ENCODE measurements around the gene HEPACAM2. TPM values are rescaled to one million over a fixed set of nuclear protein-coding genes. Genes with fewer than 3 reads are reported as not detected.

Gene HEPACAM2
- total and polyA plus RNA-seq, 2 donors (not counting 3 experiments of a cell fraction or from before 2014, with no cell fraction given), result not detected

DNA sequence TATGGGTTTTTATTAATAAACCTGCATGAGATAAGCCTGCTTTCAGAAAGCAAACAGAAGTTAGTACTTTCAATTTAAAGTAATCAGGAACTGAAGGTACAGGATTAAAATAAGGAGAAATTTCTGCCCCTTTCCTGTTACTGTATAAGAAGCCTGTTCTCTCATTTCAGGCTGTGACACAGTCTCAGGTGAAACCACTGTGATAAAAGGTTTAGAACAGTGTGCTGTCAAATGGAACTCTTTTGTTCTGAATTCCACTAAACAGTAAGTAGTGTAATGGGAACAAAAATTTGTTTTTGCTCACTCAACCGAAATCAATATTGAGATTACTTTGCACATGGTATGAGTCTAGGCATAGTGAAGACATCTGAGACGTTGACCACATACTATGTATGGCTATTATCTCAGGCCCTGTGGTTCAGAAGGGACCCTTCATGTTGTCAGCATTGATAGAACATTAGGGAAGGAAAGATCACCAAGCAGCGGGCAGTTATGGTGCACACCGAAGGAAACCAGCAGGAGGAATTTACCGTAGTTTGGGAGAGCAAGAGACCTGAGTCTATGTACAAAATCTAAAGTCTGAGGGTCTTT is 14.9 kb downstream of the HEPACAM2 start:
- H4K20me1 ChIP-seq (replicated peaks; ENCODE audit: control insufficient read depth, extremely low read depth, insufficient read depth, low read length), result no peaks in the 10 kb centered on the region
- no peaks in the 10 kb centered on the region for H3K9me1 ChIP-seq (replicated peaks; ENCODE audit: control insufficient read depth, extremely low read depth, insufficient read depth, low read length)
- H3K4me3 ChIP-seq (replicated peaks in 1 of 3; ENCODE audit: insufficient read depth in 1 of 3, low read depth in 1 of 3, low read length in 3 of 3), result no peak overlapping the region
- H3K27me3 ChIP-seq (ENCODE audit: control insufficient read depth in 2 of 2, insufficient read depth in 2 of 2, low read length in 2 of 2), result peaks cover 3 to 34% of the 10 kb centered on the region in 2 experiments
- no peaks in the 10 kb centered on the region for H3K79me2 ChIP-seq (ENCODE audit: control insufficient read depth, insufficient read depth, low read length)
- CTCF ChIA-PET, result no interaction called here
- H3K27ac ChIP-seq (ENCODE audit: insufficient read depth, low read depth, low read length), result no peak overlapping the region
- DNase-seq (ENCODE audit: low read depth, low spot score) (no peak), FAIRE-seq (no peak)
- intact Hi-C loops (cut with micrococcal nuclease), result no loop called here
- no peak overlapping the region for H2AFZ ChIP-seq (ENCODE audit: low read depth, low read length)
- H3K9ac ChIP-seq (replicated peaks; ENCODE audit: extremely low read depth, insufficient read depth, low read length), result no peak overlapping the region
- no peaks in the 10 kb centered on the region for H3K4me1 ChIP-seq (ENCODE audit: control insufficient read depth, extremely low read depth, insufficient read depth, low read length)
- H3K9me3 ChIP-seq (replicated peaks; ENCODE audit: control insufficient read depth, insufficient read depth, low read length), result no peaks in the 10 kb centered on the region
- no peak for TF ChIP-seq POLR2A (IDR thresholded peaks at IDR 0.05; ENCODE audit: low read depth, low read length)
- no peaks in the 10 kb centered on the region for H3K36me3 ChIP-seq (ENCODE audit: control insufficient read depth in 2 of 2, extremely low read depth in 1 of 2, insufficient read depth in 2 of 2, low read length in 2 of 2)
- POLR2A ChIA-PET, result no interaction called here
- dilution Hi-C loops (cut with MboI; ENCODE audit: extremely low pct_ligation_motif_present, low sequenced_read_pairs), result no loop called here
- BruUV-seq (replicated peaks), result no TSS peak
- H3K4me2 ChIP-seq (ENCODE audit: insufficient read depth, low read length), result no peak overlapping the region

DNA sequence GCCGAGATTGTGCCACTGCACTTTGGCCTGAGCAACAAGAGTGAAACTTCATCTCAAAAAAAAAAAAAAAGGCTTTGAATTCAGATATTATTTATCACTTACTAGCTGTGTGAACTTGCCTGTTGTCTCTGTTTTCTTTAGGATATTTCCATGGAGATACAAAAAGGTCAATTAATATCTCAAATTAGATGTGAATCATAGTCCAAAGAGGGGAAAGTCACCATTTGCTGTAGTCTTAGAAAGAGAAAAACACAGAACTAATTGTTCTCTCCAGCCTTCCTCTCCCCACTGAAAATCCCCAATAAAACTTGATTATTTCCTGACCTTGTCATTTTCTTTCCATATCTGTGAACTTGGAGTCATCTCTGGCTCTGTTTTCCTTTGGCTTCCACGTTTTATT is 21.2 kb downstream of the HEPACAM2 start:
- DNase-seq (ENCODE audit: low read depth, low spot score) (no peak), FAIRE-seq (no peak)
- H3K9ac ChIP-seq (replicated peaks; ENCODE audit: extremely low read depth, insufficient read depth, low read length), result no peak overlapping the region
- dilution Hi-C loops (cut with MboI; ENCODE audit: extremely low pct_ligation_motif_present, low sequenced_read_pairs) (no loop called here), intact Hi-C loops (cut with micrococcal nuclease) (no loop called here)
- POLR2A ChIA-PET, result no interaction called here
- CTCF ChIA-PET, result no interaction called here
- no peak overlapping the region for H3K4me2 ChIP-seq (ENCODE audit: insufficient read depth, low read length)
- H3K9me3 ChIP-seq (replicated peaks; ENCODE audit: control insufficient read depth, insufficient read depth, low read length), result no peaks in the 10 kb centered on the region
- H3K27ac ChIP-seq (ENCODE audit: insufficient read depth, low read depth, low read length), result no peak overlapping the region
- no peaks in the 10 kb centered on the region for H3K4me1 ChIP-seq (ENCODE audit: control insufficient read depth, extremely low read depth, insufficient read depth, low read length)
- H3K4me3 ChIP-seq (replicated peaks in 1 of 3; ENCODE audit: insufficient read depth in 1 of 3, low read depth in 1 of 3, low read length in 3 of 3), result no peak overlapping the region
- no peaks in the 10 kb centered on the region for H3K9me1 ChIP-seq (replicated peaks; ENCODE audit: control insufficient read depth, extremely low read depth, insufficient read depth, low read length)
- H2AFZ ChIP-seq (ENCODE audit: low read depth, low read length), result no peak overlapping the region
- H3K27me3 ChIP-seq (ENCODE audit: control insufficient read depth in 2 of 2, insufficient read depth in 2 of 2, low read length in 2 of 2), result peaks cover 0 to 17% of the 10 kb centered on the region in 2 experiments
- TF ChIP-seq MYC (IDR thresholded peaks at IDR 0.05; ENCODE audit: low read depth, low read length) (no peak), POLR2A (IDR thresholded peaks at IDR 0.05; ENCODE audit: low read depth, low read length) (no peak), GATA2 (IDR thresholded peaks at IDR 0.05; ENCODE audit: insufficient read depth, insufficient read length, low read depth, low read length) (no peak), MAX (IDR thresholded peaks at IDR 0.05; ENCODE audit: insufficient read depth, insufficient read length) (no peak), POLR2AphosphoS5 (IDR thresholded peaks at IDR 0.05; ENCODE audit: insufficient read depth, low read depth, low read length) (no peak), EZH2 (IDR thresholded peaks at IDR 0.05; ENCODE audit: borderline replicate concordance, low read depth, low read length, severe bottlenecking) (no peak), FOS (IDR thresholded peaks at IDR 0.05; ENCODE audit: borderline replicate concordance, insufficient read depth, low read length) (no peak), JUN (IDR thresholded peaks at IDR 0.05; ENCODE audit: borderline replicate concordance, insufficient read depth, insufficient read length, low read depth) (no peak)
- TF ChIP-seq, protein P1, sequence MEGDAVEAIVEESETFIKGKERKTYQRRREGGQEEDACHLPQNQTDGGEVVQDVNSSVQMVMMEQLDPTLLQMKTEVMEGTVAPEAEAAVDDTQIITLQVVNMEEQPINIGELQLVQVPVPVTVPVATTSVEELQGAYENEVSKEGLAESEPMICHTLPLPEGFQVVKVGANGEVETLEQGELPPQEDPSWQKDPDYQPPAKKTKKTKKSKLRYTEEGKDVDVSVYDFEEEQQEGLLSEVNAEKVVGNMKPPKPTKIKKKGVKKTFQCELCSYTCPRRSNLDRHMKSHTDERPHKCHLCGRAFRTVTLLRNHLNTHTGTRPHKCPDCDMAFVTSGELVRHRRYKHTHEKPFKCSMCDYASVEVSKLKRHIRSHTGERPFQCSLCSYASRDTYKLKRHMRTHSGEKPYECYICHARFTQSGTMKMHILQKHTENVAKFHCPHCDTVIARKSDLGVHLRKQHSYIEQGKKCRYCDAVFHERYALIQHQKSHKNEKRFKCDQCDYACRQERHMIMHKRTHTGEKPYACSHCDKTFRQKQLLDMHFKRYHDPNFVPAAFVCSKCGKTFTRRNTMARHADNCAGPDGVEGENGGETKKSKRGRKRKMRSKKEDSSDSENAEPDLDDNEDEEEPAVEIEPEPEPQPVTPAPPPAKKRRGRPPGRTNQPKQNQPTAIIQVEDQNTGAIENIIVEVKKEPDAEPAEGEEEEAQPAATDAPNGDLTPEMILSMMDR (IDR thresholded peaks at IDR 0.05; ENCODE audit: extremely low read depth in 1 of 2, insufficient read depth in 1 of 2, low read depth in 1 of 2, low read length in 2 of 2), result no peak
- no TSS peak for BruUV-seq (replicated peaks)
- no peaks in the 10 kb centered on the region for H3K36me3 ChIP-seq (ENCODE audit: control insufficient read depth in 2 of 2, extremely low read depth in 1 of 2, insufficient read depth in 2 of 2, low read length in 2 of 2)
- H3K79me2 ChIP-seq (ENCODE audit: control insufficient read depth, insufficient read depth, low read length), result no peaks in the 10 kb centered on the region
- no peaks in the 10 kb centered on the region for H4K20me1 ChIP-seq (replicated peaks; ENCODE audit: control insufficient read depth, extremely low read depth, insufficient read depth, low read length)

All from endothelial cell of umbilical vein (primary cell).